GM06990 (cell line): ENCODE data around the gene ACAD9.
A peak's percentile ranks its signal among the peaks of the same experiment; 100 is the strongest.
"Not testable (repeated sequence)": the region's sequence is repeated elsewhere in the genome, so short reads cannot be mapped to it uniquely, and the experiment has no call there.

Experiments used
- DNase-seq: peaks from one replicate; pipeline ENCODE4 v3.0.0-alpha.2; 2011; ENCODE audit not compliant: insufficient read length; ENCODE audit errors: extremely low read depth
- H3K27me3 ChIP-seq: replicated peaks from 2 replicates; pipeline ENCODE4 v1.6.0; 2011; ENCODE audit warnings: low read length; ENCODE audit not compliant: control insufficient read depth, insufficient read depth
- H3K36me3 ChIP-seq: 2 replicates; pipeline ENCODE4 v1.5.1; 2011; ENCODE audit warnings: low read length; ENCODE audit not compliant: control insufficient read depth, insufficient read depth
- H3K4me3 ChIP-seq: replicated peaks from 2 replicates; pipeline ENCODE4 v1.5.1; 2011; ENCODE audit warnings: low read depth, mild to moderate bottlenecking, control low read depth, low read length
- CTCF ChIP-seq: IDR thresholded peaks from 2 replicates; pipeline ENCODE4 v1.5.1; 2011; ENCODE audit warnings: low read length, control low read depth, mild to moderate bottlenecking, inconsistent platforms; ENCODE audit not compliant: insufficient read depth, poor library complexity, severe bottlenecking

The ACAD9 gene

GRCh38 chr3:128879125-128879969 is at the start of gene ACAD9:
Gene ACAD9, plus strand, starts transcription at chr3:128879620. Its CDS starts 72 bp downstream, at chr3:128879692.
- Histone ChIP-seq H3K36me3 (no peaks in the 10 kb centered on the region; the same call in 1 of the 2 replicates), H3K27me3 (no peaks in the 10 kb centered on the region), H3K4me3 (peak within 1 kb of the TSS; percentile 97)
- DNase-seq = peak; percentile 99
- no peak for TF ChIP-seq CTCF

- not testable (repeated sequence) for H3K27me3 ChIP-seq, H3K36me3 ChIP-seq, DNase-seq, H3K4me3 ChIP-seq
Observed at GRCh38 chr3:128829925-128830625, 49.3 kb upstream of the ACAD9 start.

- H3K36me3 ChIP-seq, DNase-seq, H3K4me3 ChIP-seq, H3K27me3 ChIP-seq: not testable (repeated sequence)
Observed at GRCh38 chr3:128830762-128831161, 48.7 kb upstream of the ACAD9 start.

- not testable (repeated sequence) for H3K36me3 ChIP-seq, DNase-seq, H3K4me3 ChIP-seq, H3K27me3 ChIP-seq
Observed at GRCh38 chr3:128832979-128833378, 46.4 kb upstream of the ACAD9 start.

- no peak overlapping the region for H3K4me3 ChIP-seq
- H3K36me3 ChIP-seq = no peaks in the 10 kb centered on the region
- no peak for DNase-seq
- H3K27me3 ChIP-seq = no peaks in the 10 kb centered on the region
- TF ChIP-seq CTCF = no peak
Observed at GRCh38 chr3:128835096-128835495, 44.3 kb upstream of the ACAD9 start.

- no peak overlapping the region for H3K4me3 ChIP-seq
- H3K27me3 ChIP-seq = no peaks in the 10 kb centered on the region
- no peak for TF ChIP-seq CTCF
- no peak for DNase-seq
- no peaks in the 10 kb centered on the region for H3K36me3 ChIP-seq
Observed at GRCh38 chr3:128841926-128842920, 37.2 kb upstream of the ACAD9 start.
